Neural progenitor cell (in vitro differentiated cells): Measurements from ENCODE around the gene RALY. TPM values are rescaled to one million over a fixed set of nuclear protein-coding genes. Genes with fewer than 3 reads are reported as not detected.

Experiments used
- DNase-seq: peaks from one replicate; pipeline ENCODE4 v3.0.0-alpha.2; 2016; ENCODE audit warnings: low spot score
- H2AFZ ChIP-seq: fragments of 200-600 bp; sonication (generic); replicated peaks from 2 replicates; pipeline ENCODE4 v1.6.1; 2016; ENCODE audit warnings: antibody characterized with exemption
- H3F3A ChIP-seq: fragments of 200-600 bp; sonication (generic); 2 replicates; pipeline ENCODE4 v1.6.1; 2016; ENCODE audit warnings: antibody characterized with exemption, low read depth
- H3K27ac ChIP-seq: fragments of 200-600 bp; sonication (generic); 2 replicates; pipeline ENCODE4 v1.5.1; 2016; ENCODE audit warnings: mild to moderate bottlenecking
- H3K27me3 ChIP-seq: fragments of 200-600 bp; sonication (generic); 2 replicates; pipeline ENCODE4 v1.6.1; 2016; ENCODE audit warnings: mild to moderate bottlenecking, moderate library complexity
- H3K36me3 ChIP-seq: fragments of 200-600 bp; sonication (generic); 2 replicates; pipeline ENCODE4 v1.5.1; 2016
- H3K4me1 ChIP-seq: fragments of 200-600 bp; sonication (generic); 2 replicates; pipeline ENCODE4 v1.6.1; 2016; ENCODE audit warnings: mixed run types
- H3K4me2 ChIP-seq: fragments of 200-600 bp; sonication (generic); 2 replicates; pipeline ENCODE4 v1.6.1; 2016
- H3K4me3 ChIP-seq: fragments of 200-600 bp; sonication (generic); 2 replicates; pipeline ENCODE4 v1.5.1; 2016
- H3K79me2 ChIP-seq: fragments of 200-600 bp; sonication (generic); 2 replicates; pipeline ENCODE4 v1.6.1; 2016; ENCODE audit warnings: low read depth
- H3K9ac ChIP-seq: fragments of 200-600 bp; sonication (generic); 2 replicates; pipeline ENCODE4 v1.6.1; 2016
- H3K9me3 ChIP-seq: fragments of 200-600 bp; sonication (generic); 2 replicates; pipeline ENCODE4 v1.5.1; 2016; ENCODE audit warnings: low read depth
- H4K20me1 ChIP-seq: fragments of 200-600 bp; sonication (generic); 2 replicates; pipeline ENCODE4 v1.6.1; 2016; ENCODE audit warnings: low read depth
- H3K27ac Mint-ChIP-seq: 3 replicates; pipeline ENCODE4 v1.8.0; 2021; ENCODE audit warnings: mixed read lengths
- H3K27me3 Mint-ChIP-seq: 2 replicates; pipeline ENCODE4 v1.8.0; 2022; ENCODE audit warnings: low read depth, mild to moderate bottlenecking, inconsistent platforms, moderate library complexity, mixed read lengths; ENCODE audit not compliant: insufficient read depth
- H3K36me3 Mint-ChIP-seq: 3 replicates; pipeline ENCODE4 v1.8.0; 2021; ENCODE audit warnings: mixed read lengths
- H3K4me1 Mint-ChIP-seq: 3 replicates; pipeline ENCODE4 v1.8.0; 2021; ENCODE audit warnings: mixed read lengths
- H3K4me3 Mint-ChIP-seq: 3 replicates; pipeline ENCODE4 v1.8.0; 2021; ENCODE audit warnings: mild to moderate bottlenecking, moderate library complexity, mixed read lengths
- H3K9me3 Mint-ChIP-seq: 3 replicates; pipeline ENCODE4 v1.8.0; 2020; ENCODE audit warnings: mixed read lengths
- EZH2 ChIP-seq: fragments of 200-600 bp; sonication (generic); IDR thresholded peaks from 2 replicates; pipeline ENCODE4 v1.6.1; 2017; ENCODE audit warnings: antibody characterized with exemption, mild to moderate bottlenecking, moderate library complexity
- EZH2phosphoT487 ChIP-seq: fragments of 200-600 bp; sonication (generic); IDR thresholded peaks from 2 replicates; pipeline ENCODE4 v1.6.1; 2017; ENCODE audit warnings: antibody characterized with exemption
- total RNA-seq: library from RNA; depleted of rRNA; stranded (reverse); fragments of >200 nt; gene quantifications from 2 replicates; pipeline ENCODE4 v1.2.3, GENCODE V29; 2015; ENCODE audit warnings: low replicate concordance
- TF ChIP-seq, protein P1 (sequence below): fragments of 200-600 bp; sonication (generic); IDR thresholded peaks from 2 replicates; pipeline ENCODE4 v1.5.1; 2017; ENCODE audit warnings: antibody characterized with exemption, mild to moderate bottlenecking

Gene RALY
- total RNA-seq, 1 donor from 2014 or later: 102 TPM

DNA sequence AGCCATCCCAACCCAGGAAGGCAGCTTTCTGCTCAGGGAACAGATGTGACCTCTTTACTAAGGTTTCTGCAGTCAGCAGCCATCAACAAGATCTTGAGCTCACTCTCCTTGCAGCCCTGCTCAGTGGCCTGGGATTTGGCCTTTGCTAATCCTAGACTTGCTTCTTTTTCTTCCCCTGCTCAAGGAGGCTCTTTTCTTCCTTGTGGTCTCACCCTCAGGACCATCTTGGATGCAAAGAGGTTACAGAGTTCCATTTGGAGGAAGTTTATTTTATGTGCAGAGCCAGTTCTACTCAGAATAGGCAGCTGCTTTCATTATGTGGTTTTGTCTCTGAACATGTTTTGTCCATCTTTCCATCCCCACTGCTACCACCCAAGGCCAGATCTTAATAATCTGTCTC is 49.3 kb downstream of the RALY start:
- Histone ChIP-seq H3K9me3 (no peaks in the 10 kb centered on the region), H3K27me3 (no peaks in the 10 kb centered on the region), H3K9ac (no peak overlapping the region), H2AFZ (no peak overlapping the region), H3K4me2 (no peak overlapping the region), H4K20me1 (peaks cover 87% of the 10 kb centered on the region), H3K27ac (no peak overlapping the region), H3K36me3 (no peaks in the 10 kb centered on the region), H3K79me2 (peaks cover 100% of the 10 kb centered on the region), H3F3A (no peaks in the 10 kb centered on the region), H3K4me3 (no peak overlapping the region), H3K4me1 (peaks cover 20% of the 10 kb centered on the region)
- H3K9me3 Mint-ChIP-seq: no peaks in the 10 kb centered on the region
- peaks cover under 1% of the 10 kb centered on the region for H3K27me3 Mint-ChIP-seq
- H3K36me3 Mint-ChIP-seq: peaks cover 10% of the 10 kb centered on the region
- H3K4me3 Mint-ChIP-seq: no peak overlapping the region
- H3K4me1 Mint-ChIP-seq: peaks cover 31% of the 10 kb centered on the region
- H3K27ac Mint-ChIP-seq: no peak overlapping the region
- DNase-seq: no peak
- TF ChIP-seq, protein P1, sequence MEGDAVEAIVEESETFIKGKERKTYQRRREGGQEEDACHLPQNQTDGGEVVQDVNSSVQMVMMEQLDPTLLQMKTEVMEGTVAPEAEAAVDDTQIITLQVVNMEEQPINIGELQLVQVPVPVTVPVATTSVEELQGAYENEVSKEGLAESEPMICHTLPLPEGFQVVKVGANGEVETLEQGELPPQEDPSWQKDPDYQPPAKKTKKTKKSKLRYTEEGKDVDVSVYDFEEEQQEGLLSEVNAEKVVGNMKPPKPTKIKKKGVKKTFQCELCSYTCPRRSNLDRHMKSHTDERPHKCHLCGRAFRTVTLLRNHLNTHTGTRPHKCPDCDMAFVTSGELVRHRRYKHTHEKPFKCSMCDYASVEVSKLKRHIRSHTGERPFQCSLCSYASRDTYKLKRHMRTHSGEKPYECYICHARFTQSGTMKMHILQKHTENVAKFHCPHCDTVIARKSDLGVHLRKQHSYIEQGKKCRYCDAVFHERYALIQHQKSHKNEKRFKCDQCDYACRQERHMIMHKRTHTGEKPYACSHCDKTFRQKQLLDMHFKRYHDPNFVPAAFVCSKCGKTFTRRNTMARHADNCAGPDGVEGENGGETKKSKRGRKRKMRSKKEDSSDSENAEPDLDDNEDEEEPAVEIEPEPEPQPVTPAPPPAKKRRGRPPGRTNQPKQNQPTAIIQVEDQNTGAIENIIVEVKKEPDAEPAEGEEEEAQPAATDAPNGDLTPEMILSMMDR: no peak
- no peak for TF ChIP-seq EZH2phosphoT487
- TF ChIP-seq EZH2: no peak

DNA sequence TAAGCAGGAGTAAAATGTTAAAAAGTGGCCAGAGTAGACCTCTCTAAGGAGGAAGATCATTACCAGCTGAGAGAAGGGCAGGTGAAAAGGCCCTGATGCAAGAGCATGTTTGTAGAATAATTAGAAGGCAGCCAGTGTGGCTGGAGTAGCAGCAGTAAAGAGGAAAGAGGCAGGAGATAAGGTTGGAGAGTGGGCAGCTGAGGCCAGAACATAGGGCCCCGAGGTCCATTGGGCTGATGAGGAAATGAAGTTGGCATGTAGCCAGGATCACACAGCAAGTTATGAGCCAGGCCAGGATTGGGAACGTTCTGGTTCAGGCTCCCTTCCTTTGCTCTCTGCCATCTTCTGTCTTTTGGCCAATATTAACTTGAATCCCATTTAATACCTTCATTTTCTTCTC is 51.6 kb downstream of the RALY start:
- Histone ChIP-seq H3K9me3 (no peaks in the 10 kb centered on the region), H2AFZ (no peak overlapping the region), H3F3A (no peaks in the 10 kb centered on the region), H3K79me2 (peaks cover 99% of the 10 kb centered on the region), H3K4me2 (no peak overlapping the region), H4K20me1 (peaks cover 92% of the 10 kb centered on the region), H3K36me3 (no peaks in the 10 kb centered on the region), H3K4me1 (peaks cover 19% of the 10 kb centered on the region), H3K9ac (no peak overlapping the region), H3K4me3 (no peak overlapping the region), H3K27me3 (no peaks in the 10 kb centered on the region), H3K27ac (no peak overlapping the region)
- Mint-ChIP-seq H3K27me3 (peaks cover 3% of the 10 kb centered on the region), H3K36me3 (peaks cover 10% of the 10 kb centered on the region), H3K4me3 (no peak overlapping the region), H3K9me3 (no peaks in the 10 kb centered on the region), H3K27ac (no peak overlapping the region), H3K4me1 (peaks cover 33% of the 10 kb centered on the region)
- no peak for DNase-seq
- no peak for TF ChIP-seq EZH2phosphoT487
- TF ChIP-seq, protein P1: no peak
- no peak for TF ChIP-seq EZH2

DNA sequence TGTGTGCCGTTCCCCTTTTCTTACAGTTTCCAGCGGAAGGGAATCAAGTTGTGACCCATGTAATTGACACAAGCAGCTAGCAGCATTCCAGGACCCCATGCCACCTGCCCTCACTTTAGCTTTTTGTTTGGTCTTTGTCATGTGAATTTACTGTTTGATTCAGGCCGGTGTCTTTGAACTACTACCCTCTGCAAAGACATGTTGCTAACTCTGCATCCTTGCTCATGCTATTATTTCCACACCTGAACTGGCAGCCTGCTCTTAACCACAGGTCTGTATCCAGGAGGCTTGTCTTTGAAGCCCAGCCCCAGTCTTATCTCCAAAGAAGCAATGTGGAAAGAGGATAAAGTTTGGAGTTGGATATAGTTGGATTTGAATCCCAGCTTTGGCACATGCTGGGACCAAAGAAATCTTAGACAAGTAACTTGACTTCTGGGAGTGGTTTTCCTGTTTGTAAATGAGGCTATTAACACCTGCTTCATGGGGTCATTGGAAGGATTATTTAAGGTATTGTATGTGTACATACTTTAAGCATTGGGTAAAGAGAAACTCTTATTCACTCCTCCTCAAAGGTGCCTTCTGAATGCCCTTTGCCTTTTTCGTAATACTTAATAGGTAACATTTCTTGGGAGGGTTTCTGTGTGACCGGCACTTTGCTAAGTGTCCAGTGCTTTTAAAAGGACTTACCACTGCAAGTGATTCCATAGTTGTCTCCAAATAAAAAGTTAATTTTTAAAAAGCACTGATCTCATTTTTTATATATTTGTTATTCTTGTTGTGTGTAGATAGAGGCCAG is 52.4 kb downstream of the RALY start:
- peaks cover 14% of the 10 kb centered on the region for H3K4me1 ChIP-seq
- no peak overlapping the region for H3K4me3 ChIP-seq
- peaks cover 99% of the 10 kb centered on the region for H3K79me2 ChIP-seq
- no peaks in the 10 kb centered on the region for H3K9me3 Mint-ChIP-seq
- H4K20me1 ChIP-seq: peaks cover 90% of the 10 kb centered on the region
- no peak for DNase-seq
- no peak overlapping the region for H3K9ac ChIP-seq
- no peaks in the 10 kb centered on the region for H3K9me3 ChIP-seq
- H2AFZ ChIP-seq: no peak overlapping the region
- H3K27ac ChIP-seq: no peak overlapping the region
- no peaks in the 10 kb centered on the region for H3F3A ChIP-seq
- peaks cover 10% of the 10 kb centered on the region for H3K36me3 Mint-ChIP-seq
- H3K4me2 ChIP-seq: no peak overlapping the region
- TF ChIP-seq, protein P1: no peak
- no peak for TF ChIP-seq EZH2
- no peak for TF ChIP-seq EZH2phosphoT487
- peaks cover 3% of the 10 kb centered on the region for H3K27me3 Mint-ChIP-seq
- H3K4me3 Mint-ChIP-seq: peak overlapping the region; percentile 16
- H3K4me1 Mint-ChIP-seq: peaks cover 30% of the 10 kb centered on the region
- no peak overlapping the region for H3K27ac Mint-ChIP-seq
- H3K36me3 ChIP-seq: no peaks in the 10 kb centered on the region
- H3K27me3 ChIP-seq: no peaks in the 10 kb centered on the region
